K562 (cell line): ENCODE measurements around the gene FHL1. TPM values are rescaled to one million over a fixed set of nuclear protein-coding genes. Genes with fewer than 3 reads are reported as not detected.

ENCODE experiments used
- ATAC-seq: fragments of 200-7000 bp; cut with Tn5 transposase; 3 replicates; pipeline ENCODE4 v1.9.1; 2020; ENCODE audit warnings: moderate library complexity
- BruUV-seq: library from RNA; stranded (reverse); fragments of 400-500 nt; replicated peaks from 2 replicates; lab custom pipeline; 2021; lab: Mats Ljungman, UMichigan
- CTCF ChIA-PET: fragments of 300-600 bp; formaldehyde crosslinking; extraction: SDS; loops from one replicate; lab custom pipeline; 2021; ENCODE audit warnings: low intra/inter-chr PET ratio; lab: Yijun Ruan, JAX
- POLR2A ChIA-PET: fragments of 300-600, 350-650 bp; sonication (Branson Sonifier 250); formaldehyde crosslinking; extraction: SDS; loops from one replicate; lab custom pipeline; 2021; ENCODE audit warnings: antibody characterized with exemption, inconsistent platforms; lab: Yijun Ruan, JAX
- DNase-seq, 4 experiments: peaks; one replicate each; pipeline versions ENCODE4 v3.0.0 to v3.0.0-alpha.2; 2011 to 2018; ENCODE audit warnings: low spot score in 3 of 4, mixed read lengths in 3 of 4; ENCODE audit errors: extremely low read depth in 1 of 4
- FAIRE-seq: peaks from 2 replicates; lab custom pipeline; 2011; peaks lifted over from hg19 to GRCh38; lab: Jason Lieb, UNC
- H2AFZ ChIP-seq: 2 replicates; pipeline ENCODE4 v1.6.0; 2011; ENCODE audit warnings: low read depth, low read length, control low read depth, inconsistent platforms
- H3K27ac ChIP-seq: fragments of 200-600 bp; 3 replicates; pipeline ENCODE4 v1.8.0; 2011; ENCODE audit warnings: low read depth, mild to moderate bottlenecking, control low read depth, inconsistent platforms, low read length, moderate library complexity, mixed read lengths; ENCODE audit errors: extremely low read depth
- H3K27me3 ChIP-seq, 2 experiments: fragments of 300-600 bp in 1 of 2; 2 replicates in 1 of 2; 3 replicates in 1 of 2; pipeline versions ENCODE4 v1.6.0 to v1.8.0; 2011; ENCODE audit warnings: inconsistent platforms in 2 of 2, low read length in 2 of 2, mild to moderate bottlenecking in 1 of 2, mixed read lengths in 1 of 2, moderate library complexity in 1 of 2; ENCODE audit not compliant: control insufficient read depth in 2 of 2, insufficient read depth in 2 of 2
- H3K36me3 ChIP-seq: fragments of 300-600 bp; 3 replicates; pipeline ENCODE4 v1.8.0; 2011; ENCODE audit warnings: mild to moderate bottlenecking, low read length, inconsistent platforms; ENCODE audit not compliant: control insufficient read depth, insufficient read depth
- H3K4me1 ChIP-seq, 2 experiments: fragments of 200-600 bp in 1 of 2; replicated peaks in 1 of 2; 2 replicates in 1 of 2; 3 replicates in 1 of 2; pipeline versions ENCODE4 v1.5.1 to v1.8.0; 2011; ENCODE audit warnings: inconsistent platforms in 2 of 2, low read length in 2 of 2, mild to moderate bottlenecking in 1 of 2, mixed read lengths in 1 of 2, moderate library complexity in 1 of 2; ENCODE audit not compliant: control insufficient read depth in 2 of 2, insufficient read depth in 2 of 2
- H3K4me2 ChIP-seq: 2 replicates; pipeline ENCODE4 v1.6.1; 2011; ENCODE audit warnings: low read length, control low read depth, inconsistent platforms, mixed read lengths; ENCODE audit not compliant: insufficient read depth
- H3K4me3 ChIP-seq: fragments of 200-600 bp; sonication (generic), shearing (Covaris generic); 2 replicates; pipeline ENCODE4 v1.5.1; 2016; ENCODE audit warnings: control low read depth, inconsistent platforms
- H3K79me2 ChIP-seq: fragments of 200-600 bp; 3 replicates; pipeline ENCODE4 v1.8.0; 2011; ENCODE audit warnings: low read length, inconsistent platforms; ENCODE audit not compliant: control insufficient read depth, insufficient read depth
- H3K9ac ChIP-seq, 2 experiments: 2 replicates each; pipeline versions ENCODE4 v1.6.0 to v1.6.1; 2011; ENCODE audit warnings: low read depth in 2 of 2, low read length in 2 of 2, control low read depth in 1 of 2, inconsistent platforms in 1 of 2, mild to moderate bottlenecking in 1 of 2, mixed read lengths in 1 of 2; ENCODE audit not compliant: insufficient read depth in 1 of 2
- H3K9me1 ChIP-seq: one replicate; pipeline ENCODE4 v1.6.0; 2011; ENCODE audit warnings: inconsistent platforms, mild to moderate bottlenecking, low read length, moderate library complexity; ENCODE audit not compliant: control insufficient read depth, insufficient read depth
- H3K9me3 ChIP-seq: replicated peaks from 2 replicates; pipeline ENCODE4 v1.5.1; 2011; ENCODE audit warnings: low read depth, low read length, inconsistent platforms; ENCODE audit not compliant: control insufficient read depth, insufficient read depth
- H4K20me1 ChIP-seq: replicated peaks from 2 replicates; pipeline ENCODE4 v1.6.1; 2011; ENCODE audit warnings: low read length, inconsistent platforms, mixed read lengths; ENCODE audit not compliant: control insufficient read depth, insufficient read depth
- DDX20 ChIP-seq: fragments of 450-650 bp; IDR thresholded peaks from 2 replicates; pipeline ENCODE4 v1.6.1; 2016; ENCODE audit warnings: missing genetic modification characterization, low read depth, mild to moderate bottlenecking, missing compliant biosample characterization, moderate library complexity
- GTF2A2 ChIP-seq: IDR thresholded peaks from 2 replicates; pipeline ENCODE4 v1.6.1; 2016; ENCODE audit warnings: mild to moderate bottlenecking, missing genetic modification characterization, missing compliant biosample characterization
- HBP1 ChIP-seq: fragments of 450-650 bp; formaldehyde crosslinking; IDR thresholded peaks from 2 replicates; pipeline ENCODE4 v1.4.0; 2022; ENCODE audit warnings: missing genetic modification characterization
- NFXL1 ChIP-seq: fragments of 450-650 bp; formaldehyde crosslinking; IDR thresholded peaks from 2 replicates; pipeline ENCODE4 v1.4.0; 2021; ENCODE audit warnings: mild to moderate bottlenecking
- ZBTB43 ChIP-seq: sonication (generic); formaldehyde crosslinking; IDR thresholded peaks from 2 replicates; pipeline ENCODE4 v1.8.0; 2023; ENCODE audit warnings: mild to moderate bottlenecking, missing genetic modification reagents
- ZNF398 ChIP-seq: fragments of 250-450 bp; sonication (Bioruptor Pico); IDR thresholded peaks from 2 replicates; pipeline ENCODE4 v1.8.0; 2021; ENCODE audit warnings: moderate library complexity, mild to moderate bottlenecking, inconsistent platforms
- ZNF407 ChIP-seq: fragments of 450-650 bp; IDR thresholded peaks from 2 replicates; pipeline ENCODE4 v1.6.1; 2016; ENCODE audit warnings: low read depth
- WGBS: fragments of 100-300 bp; shearing (Covaris generic); methylation state at CpG from one replicate; pipeline ENCODE4 v1.1.6; 2016; ENCODE audit warnings: low coverage, mixed read lengths; ENCODE audit not compliant: insufficient coverage; ENCODE audit errors: missing lambda C conversion rate; 5-methylcytosine and 5-hydroxymethylcytosine counted together
- in situ Hi-C: fragments of 300-500 bp; cut with MboI; formaldehyde crosslinking; loops from 4 replicates; pipeline ENCODE4 v1.15.0; 2018; ENCODE audit warnings: inconsistent platforms, mixed read lengths
- intact Hi-C: fragments of 100-400 bp; cut with micrococcal nuclease; formaldehyde crosslinking; loops from 2 replicates; pipeline ENCODE4 v1.14.2; 2022
- polyA plus RNA-seq, 8 experiments: library from polyadenylated mRNA; depleted of rRNA in 4 of 8; stranded (reverse) in 5 of 8; unstranded in 3 of 8; fragments of >200 nt; fragmentation: Nextera tagmentation in 2 of 8; fragmentation: Illumina TruSeq in 1 of 8; extraction: Ambion mirVana in 2 of 8; extraction: Trizol in 1 of 8; gene quantifications; 2 replicates each; pipeline versions ENCODE4 v1.2.1 to v1.2.3, GENCODE V29; 2011 to 2014; ENCODE audit warnings: inconsistent platforms in 1 of 8, missing spikeins in 1 of 8
- total RNA-seq, 7 experiments: library from RNA; depleted of rRNA in 6 of 7; stranded (reverse); fragments of >200 nt in 6 of 7; fragmentation: Illumina TruSeq in 2 of 7; extraction: Trizol in 2 of 7; gene quantifications; 2 replicates each; pipeline versions ENCODE4 v1.2.1 to v1.2.3, GENCODE V29; 2011 to 2021; ENCODE audit warnings: low replicate concordance in 1 of 7

Gene FHL1
- total and polyA plus RNA-seq, 9 of the 15 experiments (the other 6 are each of a cell fraction or from before 2014, with no cell fraction given), result 0.03 to 3.0 (median 0.13) TPM; not detected in 1

- ATAC-seq, result no peak
- Histone ChIP-seq H2AFZ (no peak overlapping the region), H3K79me2 (no peaks in the 10 kb centered on the region), H3K9me3 (no peaks in the 10 kb centered on the region), H3K4me2 (no peak overlapping the region), H3K9ac (no peak overlapping the region), H3K9me1 (no peaks in the 10 kb centered on the region), H3K27ac (no peak overlapping the region), H3K4me3 (no peak overlapping the region), H3K27me3 (no peaks in the 10 kb centered on the region), H3K36me3 (peaks cover 14% of the 10 kb centered on the region; the same call in 2 of the 3 replicates), H3K4me1 (peaks cover 0 to under 1% of the 10 kb centered on the region in 2 experiments; a peak in 1 of 5 replicates), H4K20me1 (no peaks in the 10 kb centered on the region)
- POLR2A ChIA-PET, result no interaction called here
- BruUV-seq, result no TSS peak
- CTCF ChIA-PET, result no interaction called here
- intact Hi-C loops, result loop anchor here (5.0 kb wide), 1 partner anchor 53 kb away; no protein-coding TSS in a partner anchor
- no peak for FAIRE-seq
- in situ Hi-C loops, result no loop called here
- WGBS, result 67% methylated on average over 6 of the region's 7 CpGs
- no peak for DNase-seq
- TF ChIP-seq NFXL1 (no peak), GTF2A2 (tag) (no peak), HBP1 (CRISPR knock-in tag) (no peak), ZNF407 (no peak), ZBTB43 (CRISPR knock-in tag) (no peak), DDX20 (tag) (no peak), ZNF398 (CRISPR knock-in tag) (no peak)
Observed at GRCh38 chrX:136214551-136214950, 67.2 kb downstream of the FHL1 start.
